Liver (tissue), 9 donors: ENCODE measurements around the gene ATP13A1. TPM values are rescaled to one million over a fixed set of nuclear protein-coding genes. Genes with fewer than 3 reads are reported as not detected.

Source experiments
- DNase-seq: peaks from one replicate; pipeline ENCODE4 v3.0.0-alpha.2; 2017; ENCODE audit warnings: low spot score
- H3K27ac ChIP-seq, 2 donors: one replicate each; pipeline ENCODE4 v1.7.0; 2013; ENCODE audit warnings: inconsistent platforms in 2 of 2, low read length in 2 of 2, control low read depth in 1 of 2, low read depth in 1 of 2, mild to moderate bottlenecking in 1 of 2
- H3K27me3 ChIP-seq, 4 donors: one replicate each; pipeline versions ENCODE4 v1.6.1 to v1.7.0; 2013; ENCODE audit warnings: low read length in 3 of 4, inconsistent platforms in 1 of 4, mild to moderate bottlenecking in 1 of 4, moderate library complexity in 1 of 4; ENCODE audit not compliant: control insufficient read depth in 4 of 4, insufficient read depth in 4 of 4
- H3K36me3 ChIP-seq, 4 donors: one replicate each; pipeline versions ENCODE4 v1.6.1 to v1.7.0; 2013; ENCODE audit warnings: low read length in 3 of 4, mild to moderate bottlenecking in 3 of 4, low read depth in 1 of 4, moderate library complexity in 1 of 4; ENCODE audit not compliant: control insufficient read depth in 4 of 4, insufficient read depth in 3 of 4
- H3K4me1 ChIP-seq, 4 donors: one replicate each; pipeline versions ENCODE4 v1.6.1 to v1.7.0; 2013; ENCODE audit warnings: low read length in 3 of 4, mild to moderate bottlenecking in 3 of 4, moderate library complexity in 1 of 4; ENCODE audit not compliant: control insufficient read depth in 4 of 4, insufficient read depth in 4 of 4
- H3K4me3 ChIP-seq, 3 donors: one replicate each; pipeline versions ENCODE4 v1.6.1 to v1.7.0; 2013; ENCODE audit warnings: low read length in 3 of 3, control low read depth in 1 of 3, low read depth in 1 of 3, mild to moderate bottlenecking in 1 of 3
- H3K9ac ChIP-seq, 2 donors: one replicate each; pipeline ENCODE4 v1.7.0; 2013; ENCODE audit warnings: low read length in 2 of 2, mild to moderate bottlenecking in 2 of 2, moderate library complexity in 2 of 2, control low read depth in 1 of 2, low read depth in 1 of 2
- H3K9me3 ChIP-seq, 4 donors: one replicate each; pipeline versions ENCODE4 v1.6.1 to v1.7.0; 2013; ENCODE audit warnings: low read length in 3 of 4; ENCODE audit not compliant: control insufficient read depth in 4 of 4
- EGR1 ChIP-seq, 2 donors: IDR thresholded peaks; 2 replicates each; pipeline ENCODE4 v1.6.1; 2016 to 2018; ENCODE audit warnings: antibody characterized with exemption in 2 of 2, low read depth in 2 of 2
- FOXA1 ChIP-seq: IDR thresholded peaks from 2 replicates; pipeline ENCODE4 v1.6.1; 2016; ENCODE audit warnings: antibody characterized with exemption
- FOXA2 ChIP-seq: IDR thresholded peaks from 2 replicates; pipeline ENCODE4 v1.6.1; 2016; ENCODE audit warnings: antibody characterized with exemption
- GABPA ChIP-seq, 2 donors: IDR thresholded peaks in 1 of 2; conservative IDR thresholded peaks in 1 of 2; 2 replicates each; pipeline ENCODE4 v1.6.1; 2016; ENCODE audit warnings: antibody characterized with exemption in 2 of 2, mild to moderate bottlenecking in 1 of 2, moderate library complexity in 1 of 2
- HNF4A ChIP-seq, 2 donors: conservative IDR thresholded peaks; 2 replicates each; pipeline ENCODE4 v1.6.1; 2016; ENCODE audit warnings: antibody characterized with exemption in 2 of 2, mild to moderate bottlenecking in 2 of 2
- HNF4G ChIP-seq: IDR thresholded peaks from 2 replicates; pipeline ENCODE4 v1.6.1; 2016; ENCODE audit warnings: antibody characterized with exemption
- JUND ChIP-seq, 2 donors: IDR thresholded peaks; 2 replicates each; pipeline ENCODE4 v1.6.1; 2016; ENCODE audit warnings: antibody characterized with exemption in 2 of 2
- MAX ChIP-seq: IDR thresholded peaks from 2 replicates; pipeline ENCODE4 v1.6.1; 2016; ENCODE audit warnings: antibody characterized with exemption
- NR2F2 ChIP-seq: IDR thresholded peaks from 2 replicates; pipeline ENCODE4 v1.6.1; 2016; ENCODE audit warnings: antibody characterized with exemption
- RAD21 ChIP-seq, 2 donors: IDR thresholded peaks; 2 replicates each; pipeline ENCODE4 v1.6.1; 2016; ENCODE audit warnings: antibody characterized with exemption in 2 of 2, mild to moderate bottlenecking in 2 of 2
- RXRA ChIP-seq, 2 donors: IDR thresholded peaks; 2 replicates each; pipeline ENCODE4 v1.6.1; 2017 to 2018; ENCODE audit warnings: antibody characterized with exemption in 2 of 2, mild to moderate bottlenecking in 1 of 2
- SP1 ChIP-seq: IDR thresholded peaks from 2 replicates; pipeline ENCODE4 v1.6.1; 2018; ENCODE audit warnings: antibody characterized with exemption, mild to moderate bottlenecking
- TAF1 ChIP-seq: conservative IDR thresholded peaks from 2 replicates; pipeline ENCODE4 v1.6.1; 2016; ENCODE audit warnings: antibody characterized with exemption, mild to moderate bottlenecking
- YY1 ChIP-seq: IDR thresholded peaks from 2 replicates; pipeline ENCODE4 v1.6.1; 2016; ENCODE audit warnings: antibody characterized with exemption, mild to moderate bottlenecking
- WGBS: extraction: QIAGEN DNeasy Blood & Tissue Kit; methylation state at CpG from one replicate; pipeline ENCODE4 v1.1.7; 2013; 5-methylcytosine and 5-hydroxymethylcytosine counted together
- polyA plus RNA-seq, 2 donors: library from polyadenylated mRNA; stranded (reverse) in 1 of 2; unstranded in 1 of 2; fragments of 200-250 nt in 1 of 2; fragments of >200 nt in 1 of 2; fragmentation: Nextera tagmentation in 1 of 2; extraction: Ambion mirVana in 1 of 2; gene quantifications; one replicate each; pipeline versions ENCODE4 v1.2.1 to v1.2.3, GENCODE V29; 2013 to 2015
- total RNA-seq, 2 donors: library from RNA; depleted of rRNA; stranded (reverse); fragments of >200 nt; gene quantifications; one replicate each; pipeline ENCODE4 v1.2.3, GENCODE V29; 2014
- TF ChIP-seq, protein P1 (sequence below): IDR thresholded peaks from 2 replicates; pipeline ENCODE4 v1.6.1; 2016; ENCODE audit warnings: antibody characterized with exemption, mild to moderate bottlenecking
- TF ChIP-seq, protein P2 (sequence below): IDR thresholded peaks from 2 replicates; pipeline ENCODE4 v1.6.1; 2016; ENCODE audit warnings: antibody characterized with exemption
- TF ChIP-seq, protein P3 (sequence below): IDR thresholded peaks from 2 replicates; pipeline ENCODE4 v1.6.1; 2016; ENCODE audit warnings: antibody characterized with exemption
- TF ChIP-seq, protein P4 (sequence below): fragments of 150-350 bp; IDR thresholded peaks from 2 replicates; pipeline ENCODE4 v1.5.1; 2017; ENCODE audit warnings: improper control_type of control experiment, low read depth, low read length; ENCODE audit not compliant: missing input control
- donor health status: healthy.
- donor health status: healthy.
- donor health status: healthy.
- donor health status: healthy.
- donor health status: healthy.

Gene ATP13A1
- total and polyA plus RNA-seq, 4 donors: 15.1 to 36.5 (median 20.5) TPM

DNA sequence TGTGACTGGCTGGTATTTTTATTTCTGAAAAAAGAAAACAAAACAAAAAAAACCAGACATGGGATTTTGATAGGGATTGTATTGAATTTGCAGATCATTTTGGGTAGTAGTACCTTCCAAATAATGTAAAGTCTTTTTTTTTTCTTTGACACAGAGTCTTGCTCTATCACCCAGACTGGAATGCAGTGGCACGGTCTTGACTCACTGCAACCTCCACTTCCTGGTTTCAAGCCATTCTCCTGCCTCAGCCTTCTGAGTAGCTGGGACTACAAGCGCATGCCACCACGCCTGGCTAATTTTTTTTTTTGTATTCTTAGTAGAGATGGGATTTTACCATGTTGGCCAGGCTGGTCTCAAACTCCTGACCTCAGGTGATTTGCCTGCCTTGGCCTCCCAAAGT, 9.3 kb upstream of the ATP13A1 start:
- no peak overlapping the region for H3K4me3 ChIP-seq
- H3K27me3 ChIP-seq: no peaks in the 10 kb centered on the region
- DNase-seq: no peak
- peaks cover 3 to 22% (median 17%) of the 10 kb centered on the region in 4 donors for H3K36me3 ChIP-seq
- peaks cover 4 to 11% (median 5%) of the 10 kb centered on the region in 4 donors for H3K4me1 ChIP-seq
- WGBS: 95% methylated on average over 3 of the region's 3 CpGs
- no peak overlapping the region for H3K27ac ChIP-seq
- H3K9ac ChIP-seq: no peak overlapping the region
- H3K9me3 ChIP-seq: peaks cover 4 to 18% (median 11%) of the 10 kb centered on the region in 4 donors
- TF ChIP-seq MAX: no peak
- TF ChIP-seq HNF4G: no peak
- no peak for TF ChIP-seq YY1
- TF ChIP-seq, protein P1, sequence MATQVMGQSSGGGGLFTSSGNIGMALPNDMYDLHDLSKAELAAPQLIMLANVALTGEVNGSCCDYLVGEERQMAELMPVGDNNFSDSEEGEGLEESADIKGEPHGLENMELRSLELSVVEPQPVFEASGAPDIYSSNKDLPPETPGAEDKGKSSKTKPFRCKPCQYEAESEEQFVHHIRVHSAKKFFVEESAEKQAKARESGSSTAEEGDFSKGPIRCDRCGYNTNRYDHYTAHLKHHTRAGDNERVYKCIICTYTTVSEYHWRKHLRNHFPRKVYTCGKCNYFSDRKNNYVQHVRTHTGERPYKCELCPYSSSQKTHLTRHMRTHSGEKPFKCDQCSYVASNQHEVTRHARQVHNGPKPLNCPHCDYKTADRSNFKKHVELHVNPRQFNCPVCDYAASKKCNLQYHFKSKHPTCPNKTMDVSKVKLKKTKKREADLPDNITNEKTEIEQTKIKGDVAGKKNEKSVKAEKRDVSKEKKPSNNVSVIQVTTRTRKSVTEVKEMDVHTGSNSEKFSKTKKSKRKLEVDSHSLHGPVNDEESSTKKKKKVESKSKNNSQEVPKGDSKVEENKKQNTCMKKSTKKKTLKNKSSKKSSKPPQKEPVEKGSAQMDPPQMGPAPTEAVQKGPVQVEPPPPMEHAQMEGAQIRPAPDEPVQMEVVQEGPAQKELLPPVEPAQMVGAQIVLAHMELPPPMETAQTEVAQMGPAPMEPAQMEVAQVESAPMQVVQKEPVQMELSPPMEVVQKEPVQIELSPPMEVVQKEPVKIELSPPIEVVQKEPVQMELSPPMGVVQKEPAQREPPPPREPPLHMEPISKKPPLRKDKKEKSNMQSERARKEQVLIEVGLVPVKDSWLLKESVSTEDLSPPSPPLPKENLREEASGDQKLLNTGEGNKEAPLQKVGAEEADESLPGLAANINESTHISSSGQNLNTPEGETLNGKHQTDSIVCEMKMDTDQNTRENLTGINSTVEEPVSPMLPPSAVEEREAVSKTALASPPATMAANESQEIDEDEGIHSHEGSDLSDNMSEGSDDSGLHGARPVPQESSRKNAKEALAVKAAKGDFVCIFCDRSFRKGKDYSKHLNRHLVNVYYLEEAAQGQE: no peak
- TF ChIP-seq, protein P2, sequence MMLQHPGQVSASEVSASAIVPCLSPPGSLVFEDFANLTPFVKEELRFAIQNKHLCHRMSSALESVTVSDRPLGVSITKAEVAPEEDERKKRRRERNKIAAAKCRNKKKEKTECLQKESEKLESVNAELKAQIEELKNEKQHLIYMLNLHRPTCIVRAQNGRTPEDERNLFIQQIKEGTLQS: no peak
- TF ChIP-seq HNF4A (conservative IDR thresholded peaks at IDR 0.05): no peak
- no peak for TF ChIP-seq EGR1 (IDR thresholded peaks at IDR 0.05; ENCODE audit: low read depth in 2 of 2)

DNA sequence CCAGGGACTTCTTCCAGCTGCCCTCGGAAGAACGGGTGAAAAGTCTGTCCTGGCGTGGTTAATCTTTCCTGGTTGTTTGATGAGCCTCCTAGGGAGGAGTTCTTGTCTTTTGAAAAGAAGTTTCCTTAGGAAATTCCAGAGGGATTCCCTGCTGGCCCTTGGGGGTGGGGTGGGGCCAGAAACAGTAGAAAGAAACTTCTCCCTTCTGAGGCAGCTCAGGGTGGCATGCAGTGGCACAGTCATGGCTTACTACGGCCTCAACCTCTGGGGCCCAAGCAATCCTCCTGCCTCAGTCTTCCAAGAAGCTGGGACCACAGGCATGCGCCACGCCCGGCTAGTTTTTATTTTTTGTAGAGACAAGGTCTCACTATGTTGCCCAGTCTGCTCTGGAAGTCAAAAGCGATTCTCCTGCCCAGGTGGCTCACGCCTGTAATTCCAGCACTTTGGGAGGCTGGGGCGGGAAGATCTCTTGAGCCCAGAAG, 6.6 kb upstream of the ATP13A1 start:
- H3K4me3 ChIP-seq: peak overlapping the region in 1 of 3 donors; percentile 7
- TF ChIP-seq MAX (no peak), SP1 (no peak), YY1 (no peak), RAD21 (IDR thresholded peaks at IDR 0.05) (no peak), JUND (IDR thresholded peaks at IDR 0.05) (no peak), HNF4G (no peak), HNF4A (conservative IDR thresholded peaks at IDR 0.05) (no peak), EGR1 (IDR thresholded peaks at IDR 0.05; ENCODE audit: low read depth in 2 of 2) (no peak), FOXA2 (no peak), NR2F2 (no peak), GABPA (IDR thresholded peaks at IDR 0.05 in 1 of 2, conservative IDR thresholded peaks at IDR 0.05 in 1 of 2) (no peak), TAF1 (no peak), RXRA (IDR thresholded peaks at IDR 0.05) (no peak), FOXA1 (no peak)
- TF ChIP-seq, protein P1: no peak
- TF ChIP-seq, protein P3, sequence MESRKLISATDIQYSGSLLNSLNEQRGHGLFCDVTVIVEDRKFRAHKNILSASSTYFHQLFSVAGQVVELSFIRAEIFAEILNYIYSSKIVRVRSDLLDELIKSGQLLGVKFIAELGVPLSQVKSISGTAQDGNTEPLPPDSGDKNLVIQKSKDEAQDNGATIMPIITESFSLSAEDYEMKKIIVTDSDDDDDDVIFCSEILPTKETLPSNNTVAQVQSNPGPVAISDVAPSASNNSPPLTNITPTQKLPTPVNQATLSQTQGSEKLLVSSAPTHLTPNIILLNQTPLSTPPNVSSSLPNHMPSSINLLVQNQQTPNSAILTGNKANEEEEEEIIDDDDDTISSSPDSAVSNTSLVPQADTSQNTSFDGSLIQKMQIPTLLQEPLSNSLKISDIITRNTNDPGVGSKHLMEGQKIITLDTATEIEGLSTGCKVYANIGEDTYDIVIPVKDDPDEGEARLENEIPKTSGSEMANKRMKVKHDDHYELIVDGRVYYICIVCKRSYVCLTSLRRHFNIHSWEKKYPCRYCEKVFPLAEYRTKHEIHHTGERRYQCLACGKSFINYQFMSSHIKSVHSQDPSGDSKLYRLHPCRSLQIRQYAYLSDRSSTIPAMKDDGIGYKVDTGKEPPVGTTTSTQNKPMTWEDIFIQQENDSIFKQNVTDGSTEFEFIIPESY: no peak
- TF ChIP-seq, protein P2: no peak
- TF ChIP-seq, protein P4, sequence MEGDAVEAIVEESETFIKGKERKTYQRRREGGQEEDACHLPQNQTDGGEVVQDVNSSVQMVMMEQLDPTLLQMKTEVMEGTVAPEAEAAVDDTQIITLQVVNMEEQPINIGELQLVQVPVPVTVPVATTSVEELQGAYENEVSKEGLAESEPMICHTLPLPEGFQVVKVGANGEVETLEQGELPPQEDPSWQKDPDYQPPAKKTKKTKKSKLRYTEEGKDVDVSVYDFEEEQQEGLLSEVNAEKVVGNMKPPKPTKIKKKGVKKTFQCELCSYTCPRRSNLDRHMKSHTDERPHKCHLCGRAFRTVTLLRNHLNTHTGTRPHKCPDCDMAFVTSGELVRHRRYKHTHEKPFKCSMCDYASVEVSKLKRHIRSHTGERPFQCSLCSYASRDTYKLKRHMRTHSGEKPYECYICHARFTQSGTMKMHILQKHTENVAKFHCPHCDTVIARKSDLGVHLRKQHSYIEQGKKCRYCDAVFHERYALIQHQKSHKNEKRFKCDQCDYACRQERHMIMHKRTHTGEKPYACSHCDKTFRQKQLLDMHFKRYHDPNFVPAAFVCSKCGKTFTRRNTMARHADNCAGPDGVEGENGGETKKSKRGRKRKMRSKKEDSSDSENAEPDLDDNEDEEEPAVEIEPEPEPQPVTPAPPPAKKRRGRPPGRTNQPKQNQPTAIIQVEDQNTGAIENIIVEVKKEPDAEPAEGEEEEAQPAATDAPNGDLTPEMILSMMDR: no peak
- no peaks in the 10 kb centered on the region for H3K27me3 ChIP-seq
- DNase-seq: no peak
- 84% methylated on average over 10 of the region's 10 CpGs for WGBS
- peaks cover 0 to 8% (median 2%) of the 10 kb centered on the region in 4 donors for H3K9me3 ChIP-seq
- no peaks in the 10 kb centered on the region for H3K36me3 ChIP-seq
- H3K27ac ChIP-seq: no peak overlapping the region
- H3K9ac ChIP-seq: no peak overlapping the region
- H3K4me1 ChIP-seq: peaks cover 4 to 11% (median 5%) of the 10 kb centered on the region in 4 donors
